H9 (cell line): ENCODE measurements around the gene ITPKA. TPM values are rescaled to one million over a fixed set of nuclear protein-coding genes. Genes with fewer than 3 reads are reported as not detected.

Experiments
- DNase-seq: peaks from one replicate; pipeline ENCODE4 v3.0.0-alpha.2; 2017
- H2AFZ ChIP-seq: one replicate; pipeline ENCODE4 v1.6.1; 2013; ENCODE audit warnings: mild to moderate bottlenecking, low read length, control low read depth, moderate library complexity
- H2AK5ac ChIP-seq: 2 replicates; pipeline ENCODE4 v1.6.1; 2013; ENCODE audit warnings: low read length, control low read depth, mixed read lengths; ENCODE audit not compliant: insufficient read length
- H2BK120ac ChIP-seq: one replicate; pipeline ENCODE4 v1.6.1; 2013; ENCODE audit warnings: low read depth, mild to moderate bottlenecking, low read length, control low read depth, inconsistent platforms; ENCODE audit not compliant: poor library complexity, severe bottlenecking
- H2BK12ac ChIP-seq: 2 replicates; pipeline ENCODE4 v1.6.1; 2013; ENCODE audit warnings: low read length, control low read depth, mixed read lengths, low read depth; ENCODE audit not compliant: insufficient read length
- H2BK15ac ChIP-seq: 2 replicates; pipeline ENCODE4 v1.6.1; 2013; ENCODE audit warnings: low read depth, low read length, control low read depth
- H2BK20ac ChIP-seq: one replicate; pipeline ENCODE4 v1.6.1; 2013; ENCODE audit warnings: low read depth, mild to moderate bottlenecking, low read length, control low read depth, inconsistent platforms; ENCODE audit not compliant: poor library complexity, severe bottlenecking
- H2BK5ac ChIP-seq: 2 replicates; pipeline ENCODE4 v1.6.1; 2013; ENCODE audit warnings: low read length, control low read depth, mixed read lengths; ENCODE audit not compliant: insufficient read length
- H3K14ac ChIP-seq: 2 replicates; pipeline ENCODE4 v1.6.1; 2013; ENCODE audit warnings: low read length, control low read depth; ENCODE audit not compliant: insufficient read depth
- H3K18ac ChIP-seq: 2 replicates; pipeline ENCODE4 v1.6.1; 2013; ENCODE audit warnings: low read depth, mild to moderate bottlenecking, mixed read lengths, low read length, control low read depth; ENCODE audit not compliant: insufficient read length
- H3K23ac ChIP-seq: 2 replicates; pipeline ENCODE4 v1.6.1; 2013; ENCODE audit warnings: low read length, control low read depth, mixed read lengths, low read depth; ENCODE audit not compliant: insufficient read length
- H3K23me2 ChIP-seq: 2 replicates; pipeline ENCODE4 v1.6.1; 2013; ENCODE audit warnings: low read depth, mild to moderate bottlenecking, mixed read lengths, low read length, control low read depth; ENCODE audit not compliant: insufficient read length, poor library complexity, severe bottlenecking
- H3K27ac ChIP-seq: 2 replicates; pipeline ENCODE4 v1.5.1; 2013; ENCODE audit warnings: low read length, control low read depth, mixed read lengths, low read depth; ENCODE audit not compliant: insufficient read length
- H3K27me3 ChIP-seq: 2 replicates; pipeline ENCODE4 v1.6.1; 2013; ENCODE audit warnings: low read length, control low read depth, inconsistent platforms; ENCODE audit not compliant: insufficient read depth
- H3K4ac ChIP-seq: 2 replicates; pipeline ENCODE4 v1.6.1; 2013; ENCODE audit warnings: low read depth, mild to moderate bottlenecking, control low read depth, inconsistent platforms, low read length, moderate library complexity
- H3K4me1 ChIP-seq: 2 replicates; pipeline ENCODE4 v1.6.1; 2013; ENCODE audit warnings: low read length, control low read depth, inconsistent platforms; ENCODE audit not compliant: insufficient read depth
- H3K4me2 ChIP-seq: 2 replicates; pipeline ENCODE4 v1.6.1; 2013; ENCODE audit warnings: low read length, control low read depth, mixed read lengths; ENCODE audit not compliant: insufficient read length, insufficient read depth
- H3K56ac ChIP-seq: 2 replicates; pipeline ENCODE4 v1.6.1; 2013; ENCODE audit warnings: low read depth, mild to moderate bottlenecking, mixed read lengths, low read length, control low read depth; ENCODE audit not compliant: insufficient read length
- H3K79me1 ChIP-seq: 2 replicates; pipeline ENCODE4 v1.6.1; 2013; ENCODE audit warnings: low read depth, mild to moderate bottlenecking, moderate library complexity, low read length, control low read depth, inconsistent platforms; ENCODE audit not compliant: insufficient read depth, poor library complexity, severe bottlenecking
- H3K79me2 ChIP-seq: 2 replicates; pipeline ENCODE4 v1.6.1; 2013; ENCODE audit warnings: low read length, control low read depth, inconsistent platforms; ENCODE audit not compliant: insufficient read depth
- H3K9ac ChIP-seq: 2 replicates; pipeline ENCODE4 v1.6.1; 2013; ENCODE audit warnings: low read length, control low read depth, mixed read lengths; ENCODE audit not compliant: insufficient read length; ENCODE audit errors: extremely low read depth
- H3K9me3 ChIP-seq: one replicate; pipeline ENCODE4 v1.6.1; 2013; ENCODE audit warnings: low read depth, low read length, inconsistent platforms; ENCODE audit not compliant: control insufficient read depth
- H3T11ph ChIP-seq: one replicate; pipeline ENCODE4 v1.6.1; 2013; ENCODE audit warnings: mild to moderate bottlenecking, low read length, control low read depth, inconsistent platforms
- H4K20me1 ChIP-seq: one replicate; pipeline ENCODE4 v1.6.1; 2013; ENCODE audit not compliant: control insufficient read depth, insufficient read length, insufficient read depth
- H4K5ac ChIP-seq: 2 replicates; pipeline ENCODE4 v1.6.1; 2013; ENCODE audit warnings: low read depth, mild to moderate bottlenecking, mixed read lengths, low read length, control low read depth; ENCODE audit not compliant: insufficient read length
- H4K8ac ChIP-seq: replicated peaks from 2 replicates; pipeline ENCODE4 v1.6.1; 2013; ENCODE audit warnings: low read length, control low read depth, mixed read lengths, low read depth; ENCODE audit not compliant: insufficient read length
- H4K91ac ChIP-seq: 2 replicates; pipeline ENCODE4 v1.6.1; 2013; ENCODE audit warnings: low read depth, mild to moderate bottlenecking, moderate library complexity, mixed read lengths, low read length, control low read depth; ENCODE audit not compliant: insufficient read length
- H3K27ac Mint-ChIP-seq, 3 experiments: 2 replicates in 2 of 3; 3 replicates in 1 of 3; pipeline ENCODE4 v1.8.0; 2020 to 2021; ENCODE audit warnings: mixed read lengths in 3 of 3, mild to moderate bottlenecking in 1 of 3, moderate library complexity in 1 of 3
- H3K27me3 Mint-ChIP-seq: 2 replicates; pipeline ENCODE4 v1.8.0; 2021; ENCODE audit warnings: low read depth, mild to moderate bottlenecking, moderate library complexity, mixed read lengths
- H3K36me3 Mint-ChIP-seq, 3 experiments: 2 replicates in 2 of 3; 3 replicates in 1 of 3; pipeline ENCODE4 v1.8.0; 2020 to 2021; ENCODE audit warnings: low read depth in 3 of 3, mixed read lengths in 3 of 3; ENCODE audit not compliant: insufficient read depth in 1 of 3
- H3K4me1 Mint-ChIP-seq, 2 experiments: 2 replicates each; pipeline ENCODE4 v1.8.0; 2020; ENCODE audit warnings: mixed read lengths in 2 of 2
- H3K4me3 Mint-ChIP-seq, 2 experiments: 2 replicates in 1 of 2; 3 replicates in 1 of 2; pipeline ENCODE4 v1.8.0; 2020 to 2021; ENCODE audit warnings: mild to moderate bottlenecking in 2 of 2, mixed read lengths in 2 of 2, moderate library complexity in 1 of 2
- H3K9me3 Mint-ChIP-seq, 2 experiments: 2 replicates in 1 of 2; 3 replicates in 1 of 2; pipeline ENCODE4 v1.8.0; 2020; ENCODE audit warnings: mild to moderate bottlenecking in 2 of 2, mixed read lengths in 2 of 2, moderate library complexity in 1 of 2
- CTCF ChIP-seq: fragments of 200-600 bp; sonication (generic); conservative IDR thresholded peaks from 3 replicates; pipeline ENCODE4 v1.8.0; 2021; ENCODE audit warnings: antibody characterized with exemption, mild to moderate bottlenecking
- total RNA-seq: library from RNA; stranded (reverse); gene quantifications from 2 replicates; pipeline ENCODE4 v1.2.1, GENCODE V29; 2021

The ITPKA gene
- total RNA-seq, 1 experiment from 2014 or later = 0.77 TPM

DNA sequence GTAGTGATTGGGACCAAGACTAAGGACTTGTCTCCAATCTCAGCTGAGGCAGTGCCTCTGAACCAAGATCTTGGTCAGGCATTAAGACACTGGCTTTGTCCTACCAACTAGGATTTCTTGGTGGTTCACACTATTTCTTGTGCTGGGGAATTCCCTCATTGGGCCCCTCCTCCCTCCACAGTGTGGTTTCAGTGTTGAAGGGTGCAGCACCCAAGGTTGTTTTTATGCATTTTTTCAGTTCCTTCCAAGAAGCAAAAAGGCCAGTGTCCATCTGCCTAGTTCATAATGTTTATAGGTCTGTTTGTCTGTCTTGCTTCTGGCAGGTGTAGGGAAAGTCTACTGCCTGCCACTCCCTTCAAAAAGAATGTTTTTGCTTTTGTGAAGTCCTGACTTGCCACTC is 10.6 kb upstream of the ITPKA start:
- Histone ChIP-seq H3K4me2 (no peak overlapping the region), H2AK5ac (no peak overlapping the region), H3K79me1 (no peaks in the 10 kb centered on the region), H3K9ac (no peak overlapping the region), H2BK120ac (no peak overlapping the region), H2BK20ac (no peak overlapping the region), H4K91ac (no peak overlapping the region), H3K14ac (no peak overlapping the region), H3K23me2 (no peaks in the 10 kb centered on the region), H3K9me3 (no peaks in the 10 kb centered on the region), H2BK15ac (no peak overlapping the region), H3K23ac (no peak overlapping the region), H3K4ac (no peak overlapping the region), H4K20me1 (no peaks in the 10 kb centered on the region), H4K5ac (no peak overlapping the region), H2AFZ (no peak overlapping the region), H3K27me3 (no peaks in the 10 kb centered on the region), H3K56ac (no peak overlapping the region), H2BK5ac (no peak overlapping the region), H3K79me2 (no peaks in the 10 kb centered on the region), H3K27ac (no peak overlapping the region), H3K4me1 (no peaks in the 10 kb centered on the region), H2BK12ac (no peak overlapping the region), H4K8ac (no peak overlapping the region), H3K18ac (no peak overlapping the region), H3T11ph (no peak overlapping the region)
- Mint-ChIP-seq H3K9me3 (no peaks in the 10 kb centered on the region), H3K36me3 (peaks cover 29 to 50% (median 37%) of the 10 kb centered on the region in 3 experiments; a peak in 6 of 7 replicates), H3K27me3 (peaks cover 3% of the 10 kb centered on the region; the same call in 1 of the 2 replicates), H3K4me1 (no peaks in the 10 kb centered on the region), H3K27ac (peak overlapping the region in 1 of 3 experiments; percentile 45; a peak in 1 of 7 replicates), H3K4me3 (no peak overlapping the region)
- TF ChIP-seq CTCF = no peak
- no peak for DNase-seq
